Measurements from ENCODE around the gene CUL9.
"Not testable (repeated sequence)": the region's sequence is repeated elsewhere in the genome, so short reads cannot be mapped to it uniquely, and the experiment has no call there.

Gene CUL9

DNA sequence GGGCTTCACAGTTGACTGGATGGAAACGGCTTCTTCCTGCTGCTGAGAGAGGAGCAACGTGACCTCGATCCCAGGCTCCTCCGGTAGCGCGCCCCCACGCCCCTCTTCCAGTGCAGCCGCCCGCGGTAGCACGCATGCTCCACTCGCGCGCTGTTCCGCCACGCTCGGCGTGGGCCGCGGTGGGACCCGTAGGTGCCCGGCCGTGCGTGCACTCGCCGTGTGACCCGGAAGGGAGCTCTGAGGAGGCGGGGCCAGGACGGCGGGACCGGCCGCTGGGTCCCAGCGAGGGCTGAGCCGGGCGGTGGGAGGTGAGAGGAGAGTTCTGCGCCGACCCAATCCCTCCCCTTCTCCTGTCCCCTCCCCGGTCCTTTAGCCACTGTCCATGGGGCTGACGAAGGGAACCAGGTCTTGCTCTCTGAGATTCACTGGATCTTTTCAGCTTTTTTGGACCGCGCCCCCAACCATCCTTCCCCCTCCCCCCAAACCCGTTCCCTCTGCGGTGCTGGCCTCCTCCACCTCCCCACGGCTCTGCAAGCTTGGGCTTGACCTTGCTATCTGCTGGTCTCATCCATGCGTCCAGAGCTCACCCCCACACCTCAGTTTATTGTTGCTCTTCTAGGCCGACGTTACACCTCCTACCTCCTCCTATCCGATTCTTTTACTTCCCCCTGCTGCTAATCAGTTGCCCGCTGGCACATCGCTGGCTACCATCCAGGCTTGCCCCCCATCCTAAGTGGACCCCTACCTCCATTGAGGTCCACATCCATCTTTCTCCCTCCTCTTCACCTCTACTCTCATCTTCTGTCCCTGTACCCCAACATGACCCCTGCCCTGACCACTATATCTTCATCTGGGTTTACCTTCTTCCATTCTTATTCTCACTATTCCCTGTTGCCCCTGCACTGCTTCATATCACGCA, at the start of gene CUL9:
TSS of gene CUL9 (plus strand) at position 255 of the 919 bp plus-strand sequence. CDS start 2,115 bp downstream, outside the sequence.
- DNase-seq (ENCODE audit: low spot score), result peak; percentile 66

DNA sequence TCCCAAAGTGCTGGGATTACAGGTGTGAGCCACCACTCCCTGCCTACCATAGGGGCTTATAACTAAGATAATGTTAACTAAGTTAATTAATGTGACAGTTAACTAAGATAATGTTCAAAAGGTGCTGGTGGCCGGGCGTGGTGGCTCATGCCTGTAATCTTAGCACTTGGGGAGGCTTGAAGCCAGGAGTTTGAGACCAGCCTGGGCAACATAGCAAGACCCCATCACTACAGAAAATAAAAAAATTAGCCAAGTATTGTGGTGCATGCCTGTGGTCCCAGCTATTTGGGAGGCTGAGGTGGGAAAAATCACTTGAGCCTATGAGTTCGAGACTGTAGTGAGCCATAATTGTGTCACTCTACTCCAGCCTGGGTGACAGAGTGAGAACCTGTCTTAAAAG, 43.7 kb upstream of the CUL9 start:
- no peak for DNase-seq (ENCODE audit: low spot score)

DNA sequence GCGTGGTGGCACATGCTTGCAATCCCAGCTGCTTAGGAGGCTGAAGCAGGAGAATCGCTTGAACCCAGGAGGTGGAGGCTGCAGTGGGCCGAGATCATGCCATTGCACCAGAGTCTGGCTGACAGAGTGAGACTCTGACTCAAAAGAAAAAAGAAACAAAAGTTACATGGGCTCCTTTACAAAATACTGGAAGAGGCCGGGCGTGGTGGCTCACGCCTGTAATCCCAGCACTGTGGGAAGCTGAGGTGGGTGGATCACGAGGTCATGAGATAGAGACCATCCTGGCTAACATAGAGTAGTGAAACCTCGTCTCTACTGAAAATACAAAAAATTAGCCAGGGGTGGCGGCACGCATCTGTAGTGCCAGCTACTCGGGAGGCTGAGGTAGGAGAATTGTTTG, 42.0 kb upstream of the CUL9 start:
- DNase-seq (ENCODE audit: low spot score), result not testable (repeated sequence)

GRCh38 chr6:43141644-43142043, 40.4 kb upstream of the CUL9 start:
- DNase-seq (ENCODE audit: low spot score), result no peak

DNA sequence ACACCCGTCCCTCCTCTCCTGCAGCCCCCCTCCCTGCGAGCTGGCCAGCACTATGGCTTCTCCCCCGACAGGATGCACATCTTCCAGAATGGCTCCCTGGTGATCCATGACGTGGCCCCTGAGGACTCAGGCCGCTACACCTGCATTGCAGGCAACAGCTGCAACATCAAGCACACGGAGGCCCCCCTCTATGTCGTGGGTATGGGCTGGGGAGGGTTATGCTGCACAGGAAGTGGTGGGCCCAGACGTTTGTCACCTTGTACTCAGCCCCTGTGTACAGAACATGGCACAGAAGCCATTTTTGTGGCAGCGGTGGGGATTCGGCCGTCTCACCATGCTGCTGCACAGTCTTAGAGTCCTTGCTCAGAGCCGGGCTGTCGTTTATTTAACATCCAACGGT, 39.9 kb upstream of the CUL9 start:
- DNase-seq (ENCODE audit: low spot score), result no peak

GRCh38 chr6:43143235-43144128, 38.5 kb upstream of the CUL9 start:
- DNase-seq (ENCODE audit: low spot score), result peak; percentile 61

- no peak for DNase-seq (ENCODE audit: low spot score)
These were observed 37.1 kb upstream of the CUL9 start for GRCh38 chr6:43144879-43145278.

DNA sequence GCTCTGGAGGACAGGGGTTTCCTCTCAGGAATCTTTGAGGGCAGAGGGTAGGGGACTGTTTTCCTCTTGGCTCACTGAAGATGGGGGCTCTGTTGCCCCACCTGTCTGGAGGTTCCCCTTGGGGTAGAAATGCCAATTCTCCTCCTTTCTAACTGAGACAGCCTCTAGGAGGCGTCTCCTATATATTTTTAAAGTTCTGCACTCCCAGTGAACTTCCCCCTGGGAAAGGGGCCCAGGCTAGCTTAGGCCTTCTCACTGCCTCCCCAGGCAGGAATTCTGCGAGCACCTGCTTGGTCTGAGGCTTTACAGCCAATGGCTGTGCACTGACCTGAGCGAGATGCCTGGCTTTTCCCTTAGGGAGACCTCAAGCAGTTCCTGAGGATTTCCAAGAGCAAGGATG, 35.7 kb upstream of the CUL9 start:
- DNase-seq (ENCODE audit: low spot score), result no peak

DNA sequence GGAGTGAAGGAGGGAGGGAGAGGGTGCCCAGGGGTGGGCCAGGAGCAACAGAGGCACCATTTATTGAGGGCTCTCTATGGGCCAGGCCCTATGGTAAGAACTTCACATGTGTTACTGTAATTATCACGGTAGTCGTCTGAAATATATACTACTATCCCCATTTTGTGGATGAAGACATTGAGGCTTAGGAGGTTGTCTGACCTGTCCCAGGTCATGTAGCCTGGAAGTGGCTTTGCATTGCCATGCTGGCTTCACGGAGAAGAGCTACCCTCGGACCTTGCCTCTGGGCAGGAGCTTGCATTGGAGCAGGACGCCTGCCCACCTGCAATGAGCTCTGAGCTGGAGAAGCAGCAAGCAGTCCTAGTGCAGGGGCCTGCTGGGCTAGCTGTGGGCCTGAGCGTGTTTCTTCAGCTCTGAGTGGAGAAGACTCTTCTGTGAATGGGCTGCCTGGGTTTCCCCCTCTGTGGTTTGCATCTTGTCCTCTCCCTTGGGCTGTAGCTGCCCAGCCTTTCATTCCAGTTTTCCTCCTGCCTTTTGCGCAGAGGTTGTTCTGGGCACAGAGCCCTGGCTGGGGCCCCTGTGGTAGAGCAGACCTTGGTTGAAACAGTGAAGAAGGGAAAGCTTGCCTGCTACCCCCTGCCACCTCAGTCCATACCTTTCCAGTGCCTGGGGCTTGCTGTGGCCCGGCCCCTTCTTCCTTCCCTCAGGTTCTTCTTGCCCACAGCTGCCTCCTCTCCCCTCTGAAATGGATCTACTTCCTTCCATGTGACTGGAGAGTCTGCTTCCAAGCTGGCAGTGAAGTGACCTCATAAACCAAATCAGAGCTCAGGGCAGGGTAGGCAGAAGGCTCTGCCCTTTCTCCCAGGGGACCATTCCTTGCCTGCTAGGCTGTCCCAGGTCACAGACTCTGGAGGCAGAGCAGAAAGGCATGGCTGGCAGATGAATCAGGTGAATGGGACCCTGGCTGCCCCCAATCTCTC, 35.0 kb upstream of the CUL9 start:
- DNase-seq (ENCODE audit: low spot score), result no peak

DNA sequence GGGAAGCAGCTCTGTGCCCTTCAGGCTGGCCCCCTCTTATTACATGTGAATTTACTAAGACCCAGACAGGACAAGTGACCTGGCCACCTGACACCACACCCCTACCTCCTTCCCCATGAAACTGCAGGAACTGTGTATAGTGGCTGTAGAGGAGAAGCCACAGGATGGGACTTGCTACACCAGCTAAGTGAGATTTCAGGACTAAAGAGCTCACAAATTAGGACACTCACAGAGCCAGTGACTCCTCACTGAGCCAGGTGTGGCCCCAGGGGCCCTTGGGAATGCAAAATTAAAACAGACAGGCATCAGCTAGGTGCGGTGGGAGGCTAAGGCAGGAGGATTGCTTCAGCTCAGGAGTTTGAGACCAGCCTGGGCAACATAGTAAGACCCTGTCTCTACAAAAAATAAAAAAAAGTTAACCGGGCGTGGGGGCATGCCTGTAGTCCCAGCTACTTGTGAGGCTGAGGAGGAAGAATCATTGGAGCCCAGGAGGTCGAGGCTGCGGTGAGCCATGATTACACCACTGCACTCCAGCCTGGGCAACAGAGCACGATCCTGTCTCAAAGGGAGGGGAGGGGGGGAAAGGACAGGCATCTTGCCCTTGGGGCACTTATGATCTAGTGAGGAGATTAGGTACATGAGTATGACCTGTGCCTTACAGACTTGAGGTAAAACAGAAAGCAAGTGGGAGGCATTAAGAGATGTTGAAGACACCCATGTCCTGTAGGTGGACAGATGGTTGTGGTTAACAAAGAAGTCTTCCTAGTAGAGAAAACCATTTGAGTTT, 34.1 kb upstream of the CUL9 start:
- DNase-seq (ENCODE audit: low spot score), result no peak

- no peak for DNase-seq (ENCODE audit: low spot score)
These were observed 32.7 kb upstream of the CUL9 start for GRCh38 chr6:43149265-43149664.

- no peak for DNase-seq (ENCODE audit: low spot score)
These were observed 31.8 kb upstream of the CUL9 start for GRCh38 chr6:43150051-43150751.

- DNase-seq (ENCODE audit: low spot score), result no peak
These were observed 22.4 kb upstream of the CUL9 start for GRCh38 chr6:43159599-43159998.

DNA sequence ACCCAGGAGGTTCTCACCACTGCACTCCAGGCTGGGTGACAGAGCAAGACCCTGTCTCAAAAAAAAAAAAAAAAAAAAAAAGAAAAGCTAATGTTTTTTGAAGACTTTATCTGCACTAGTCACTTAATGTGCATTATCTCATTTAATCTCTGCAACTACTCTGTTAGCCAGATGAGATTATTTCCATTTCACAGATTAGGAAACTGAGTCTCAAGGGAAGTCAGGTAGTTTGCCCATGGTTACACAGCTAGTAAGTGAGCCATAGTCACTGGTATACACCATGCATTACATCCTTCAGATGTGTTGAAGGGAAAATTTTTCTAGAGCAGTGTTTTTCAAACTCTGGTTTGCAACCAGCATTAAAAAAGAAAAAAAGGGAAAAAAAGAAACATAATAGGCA, 18.1 kb upstream of the CUL9 start:
- DNase-seq (ENCODE audit: low spot score), result no peak

GRCh38 chr6:43170417-43170930, 11.5 kb upstream of the CUL9 start:
- DNase-seq (ENCODE audit: low spot score), result no peak

DNA sequence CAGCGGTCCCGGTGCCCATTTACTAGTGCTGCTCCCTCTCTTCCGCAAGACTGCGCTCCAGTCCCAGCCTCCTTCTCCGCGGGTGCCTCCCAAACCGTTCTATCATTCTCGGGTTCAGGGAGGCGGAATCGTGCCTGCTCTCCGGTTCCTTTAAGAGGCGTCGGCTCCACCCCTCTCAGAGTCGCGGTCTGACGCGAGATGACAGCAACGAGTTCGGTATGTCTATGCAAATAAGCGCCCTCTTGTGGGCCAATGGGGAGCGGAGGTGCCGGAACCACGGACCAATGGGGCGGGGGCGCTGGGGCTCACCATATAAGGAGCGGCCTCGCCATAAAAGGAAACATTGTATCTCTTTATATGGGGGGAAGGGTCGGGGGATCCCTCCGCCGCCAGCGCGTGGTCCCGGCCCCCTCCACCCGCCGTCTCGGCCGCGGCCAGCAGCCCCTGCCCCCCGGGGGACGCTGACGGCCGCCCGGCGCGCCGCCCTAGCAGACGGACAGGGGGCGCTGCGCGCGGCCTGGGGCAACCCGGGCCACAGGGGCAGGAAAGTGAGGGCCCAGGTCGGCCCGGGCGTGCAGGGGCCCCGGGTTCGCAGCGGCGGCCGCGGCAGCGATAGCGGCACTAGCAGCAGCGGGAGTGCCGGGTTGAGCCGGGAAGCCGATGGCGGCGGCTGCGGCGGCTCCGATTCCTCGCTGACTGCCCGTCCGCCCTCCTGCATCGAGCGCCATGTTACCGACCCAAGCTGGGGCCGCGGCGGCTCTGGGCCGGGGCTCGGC, 10.9 kb upstream of the CUL9 start, which contains the start of gene SRF:
TSS of gene SRF (plus strand) at position 339 of the 776 bp plus-strand sequence. CDS start at position 727, 388 bp downstream.
- DNase-seq (ENCODE audit: low spot score), result peak; percentile 99

DNA sequence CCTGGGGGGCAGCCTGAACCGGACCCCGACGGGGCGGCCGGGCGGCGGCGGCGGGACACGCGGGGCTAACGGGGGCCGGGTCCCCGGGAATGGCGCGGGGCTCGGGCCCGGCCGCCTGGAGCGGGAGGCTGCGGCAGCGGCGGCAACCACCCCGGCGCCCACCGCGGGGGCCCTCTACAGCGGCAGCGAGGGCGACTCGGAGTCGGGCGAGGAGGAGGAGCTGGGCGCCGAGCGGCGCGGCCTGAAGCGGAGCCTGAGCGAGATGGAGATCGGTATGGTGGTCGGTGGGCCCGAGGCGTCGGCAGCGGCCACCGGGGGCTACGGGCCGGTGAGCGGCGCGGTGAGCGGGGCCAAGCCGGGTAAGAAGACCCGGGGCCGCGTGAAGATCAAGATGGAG, 10.3 kb upstream of the CUL9 start:
- DNase-seq (ENCODE audit: low spot score), result peak; percentile 26

GRCh38 chr6:43172104-43173007, 9.6 kb upstream of the CUL9 start:
- peak; percentile 15 for DNase-seq (ENCODE audit: low spot score)

Data from hematopoietic multipotent progenitor cell treated with erythropoietin and hydrocortisone succinate and interleukin-3 and kit ligand, for 15 days (in vitro differentiated cells).